GM19239 (cell line): ENCODE results near the gene EHHADH.
A peak's percentile ranks its signal among the peaks of the same experiment; 100 is the strongest.
"Not testable (repeated sequence)": the region's sequence is repeated elsewhere in the genome, so short reads cannot be mapped to it uniquely, and the experiment has no call there.

Experiments used
- DNase-seq: peaks from one replicate; pipeline ENCODE4 v3.0.0; 2011; ENCODE audit warnings: low spot score; ENCODE audit not compliant: insufficient read length
- FAIRE-seq: peaks from 2 replicates; lab custom pipeline; 2011; peaks lifted over from hg19 to GRCh38; lab: Jason Lieb, UNC

The EHHADH gene

GRCh38 chr3:185253645-185254410, at the start of gene EHHADH:
TSS of gene EHHADH (minus strand) at chr3:185254049. CDS start at chr3:185254022, 27 bp downstream.
- FAIRE-seq (peak; percentile 23), DNase-seq (peak; percentile 53)

DNA sequence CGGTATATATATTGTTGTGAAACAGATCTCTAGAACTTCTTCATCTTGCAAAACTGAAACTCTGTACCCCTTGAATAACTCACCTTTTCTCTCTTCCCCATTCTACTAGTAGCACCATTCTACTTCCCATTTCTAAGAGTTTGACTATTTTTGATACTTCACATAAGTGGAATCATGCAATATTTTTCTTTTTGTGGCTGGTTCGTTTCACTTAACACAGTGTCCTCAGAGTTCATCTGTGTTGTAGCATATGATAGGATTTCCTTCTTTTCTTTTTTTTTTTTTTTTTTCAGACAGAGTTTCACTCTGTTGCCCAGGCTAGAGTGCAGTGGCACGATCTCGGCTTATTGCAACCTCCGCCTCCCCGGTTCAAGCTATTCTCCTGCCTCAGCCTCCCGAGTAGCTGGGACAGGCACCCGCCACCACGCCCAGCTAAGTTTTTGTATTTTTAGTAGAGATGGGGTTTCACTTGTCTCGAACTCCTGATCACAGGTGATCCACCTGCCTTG, 46.1 kb upstream of the EHHADH start:
- peak; percentile 75 for FAIRE-seq
- not testable (repeated sequence) for DNase-seq

- FAIRE-seq = no peak
These were observed 44.0 kb upstream of the EHHADH start for GRCh38 chr3:185297867-185298266.

DNA sequence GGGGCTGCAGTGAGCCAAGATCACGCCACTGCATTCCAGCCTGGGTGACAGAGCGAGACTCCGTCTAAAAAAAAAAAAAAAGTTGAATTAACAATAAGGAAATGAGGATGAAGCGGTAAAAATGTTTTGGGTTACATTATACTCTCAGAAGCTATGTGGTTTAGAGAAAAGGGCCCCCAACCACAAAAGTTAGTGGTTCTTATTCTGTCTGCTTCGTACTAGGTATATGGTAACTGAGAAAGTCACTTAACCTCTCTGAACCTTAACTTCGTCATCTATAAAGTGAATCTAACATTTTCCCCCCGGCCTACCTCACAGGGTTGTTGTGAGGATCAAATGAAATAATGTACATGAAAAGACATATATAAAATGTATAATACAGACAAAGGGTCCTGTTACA, 38.4 kb upstream of the EHHADH start:
- no peak for FAIRE-seq
- DNase-seq = no peak

More at GRCh38 chr3:185297867-185298266, 44.0 kb upstream of the EHHADH start:
- no peak for DNase-seq

DNA sequence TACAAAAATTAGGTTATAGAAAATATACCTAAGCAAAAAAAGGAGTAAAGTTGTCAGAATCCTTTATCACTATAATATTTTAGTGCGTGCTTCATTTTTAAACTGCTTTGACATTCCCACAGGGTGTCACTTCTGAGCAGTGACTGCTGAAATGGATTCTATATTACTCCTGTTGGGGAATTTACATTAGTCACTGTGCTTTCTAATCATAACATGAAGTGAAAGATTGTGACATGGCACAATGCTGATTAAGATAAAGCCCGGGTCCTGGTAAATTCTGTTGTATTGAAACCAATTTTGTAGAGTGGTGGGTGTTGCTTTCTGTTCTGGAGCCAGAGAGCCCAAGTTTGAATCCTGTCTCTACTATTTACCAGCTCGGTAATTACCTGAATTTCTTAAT, 36.4 kb upstream of the EHHADH start:
- DNase-seq (no peak), FAIRE-seq (no peak)

DNA sequence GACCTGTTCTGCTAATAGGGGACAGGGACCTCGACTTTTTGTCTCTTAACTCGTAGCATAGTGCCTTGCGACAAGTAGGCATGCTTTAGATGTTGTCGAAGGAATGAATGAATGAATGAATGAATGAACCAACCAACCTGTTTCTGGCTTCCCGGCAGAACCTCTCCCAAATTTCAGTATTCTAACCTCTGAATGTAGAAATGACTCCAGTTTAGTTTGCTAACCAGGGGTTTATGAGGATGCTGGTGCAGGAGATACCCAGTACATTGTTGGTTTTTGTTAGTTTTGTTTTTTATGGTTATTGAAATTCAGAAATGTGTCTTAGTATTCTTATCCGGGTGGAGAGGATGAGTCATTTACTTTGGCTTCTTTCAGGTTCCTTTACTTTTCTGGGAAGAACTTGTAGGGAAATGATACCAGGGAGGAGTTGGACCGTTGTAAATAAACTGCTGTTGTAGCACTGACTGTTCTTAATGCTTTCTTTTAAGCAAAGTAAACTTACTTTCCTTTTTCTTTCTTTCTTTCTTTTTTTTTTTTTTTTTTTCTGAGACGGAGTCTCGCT, 29.6 kb upstream of the EHHADH start:
- FAIRE-seq (no peak), DNase-seq (no peak)

GRCh38 chr3:185282696-185283373, 29.0 kb upstream of the EHHADH start:
- peak; percentile 98 for FAIRE-seq
- peak; percentile 74 for DNase-seq

DNA sequence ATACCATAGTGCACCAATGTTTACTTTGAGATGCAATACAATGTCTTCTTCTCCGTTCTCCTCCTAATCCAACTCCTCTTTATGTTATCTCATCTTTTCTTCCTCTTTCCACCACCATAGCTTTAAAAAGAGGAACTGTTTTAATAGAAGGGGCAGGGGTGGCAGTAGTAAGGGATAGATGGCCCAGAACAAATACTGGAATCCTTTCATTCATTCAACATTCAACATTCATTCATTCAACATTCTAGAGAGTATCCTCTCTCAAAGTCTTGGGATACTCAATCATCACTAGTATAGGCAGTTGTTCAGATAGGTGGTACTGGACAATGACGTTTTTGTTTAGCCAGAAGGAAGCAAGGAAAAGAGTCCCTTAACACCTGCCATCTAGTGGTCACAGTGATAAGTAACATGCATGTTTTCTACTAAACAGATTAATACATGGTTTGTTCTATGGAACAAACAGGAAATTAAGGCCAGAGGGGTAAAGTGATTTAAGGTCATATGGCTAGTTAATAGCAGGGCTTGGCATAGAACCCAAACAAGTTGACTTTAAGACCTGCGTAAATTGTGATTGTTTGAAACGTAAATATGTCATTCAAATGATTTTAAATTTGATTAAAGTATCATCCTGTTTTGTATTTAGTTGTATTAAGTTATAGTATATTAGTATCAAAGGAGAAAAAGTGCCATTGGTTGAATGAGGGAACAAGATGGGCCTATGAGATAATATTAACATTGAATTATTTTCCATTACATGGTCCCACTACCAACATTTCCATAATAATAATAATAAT, 26.9 kb upstream of the EHHADH start:
- FAIRE-seq (peak; percentile 82), DNase-seq (peak; percentile 32)

DNA sequence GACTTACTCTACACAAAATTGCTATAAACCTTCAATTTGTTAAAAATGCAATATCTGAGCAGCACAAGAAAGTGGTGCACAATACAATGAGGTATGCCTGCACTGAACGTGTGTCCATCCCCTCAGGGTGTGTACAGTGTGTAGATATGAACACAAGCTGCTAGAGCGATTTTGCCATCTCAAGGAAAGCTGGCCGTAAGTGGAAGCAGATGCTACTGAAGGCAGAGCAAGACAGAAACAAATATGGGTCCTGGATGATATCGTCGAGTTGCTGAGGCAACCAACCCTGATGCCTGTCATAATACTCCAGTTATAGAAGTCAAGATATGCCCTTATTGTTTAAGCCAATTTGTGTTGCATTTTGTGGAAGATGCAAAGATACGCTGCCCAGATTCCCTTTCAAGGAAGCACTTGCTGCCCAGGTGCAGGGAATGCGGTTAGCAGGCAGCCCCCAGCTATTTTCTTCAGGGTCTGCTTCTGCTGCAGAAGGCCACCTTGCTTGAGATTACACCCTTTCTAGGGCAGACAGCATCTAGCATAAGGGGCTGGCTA, 25.8 kb upstream of the EHHADH start:
- DNase-seq (no peak), FAIRE-seq (no peak)

DNA sequence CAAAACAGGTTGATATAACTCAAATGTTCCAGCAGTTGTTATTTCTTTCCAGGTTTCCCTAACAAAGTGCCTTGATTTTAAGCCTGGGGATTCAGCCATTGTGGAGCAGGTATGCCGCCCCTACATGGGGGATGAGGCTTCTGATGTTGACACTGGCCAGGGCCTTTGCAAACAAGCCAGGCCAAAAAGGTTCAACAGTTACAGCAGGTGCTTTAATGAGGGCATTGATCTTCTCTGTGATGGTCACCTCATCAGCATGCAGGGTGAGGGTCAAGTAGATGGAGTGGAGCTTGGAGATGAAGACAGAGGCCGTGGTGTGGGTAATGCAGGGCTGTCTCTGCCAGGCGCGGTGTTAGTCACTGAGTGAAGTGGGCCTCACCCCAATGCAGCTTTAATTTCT, 22.6 kb upstream of the EHHADH start:
- FAIRE-seq (no peak), DNase-seq (no peak)

- DNase-seq = no peak
- no peak for FAIRE-seq
These were observed 18.2 kb upstream of the EHHADH start for GRCh38 chr3:185272033-185272432.

DNA sequence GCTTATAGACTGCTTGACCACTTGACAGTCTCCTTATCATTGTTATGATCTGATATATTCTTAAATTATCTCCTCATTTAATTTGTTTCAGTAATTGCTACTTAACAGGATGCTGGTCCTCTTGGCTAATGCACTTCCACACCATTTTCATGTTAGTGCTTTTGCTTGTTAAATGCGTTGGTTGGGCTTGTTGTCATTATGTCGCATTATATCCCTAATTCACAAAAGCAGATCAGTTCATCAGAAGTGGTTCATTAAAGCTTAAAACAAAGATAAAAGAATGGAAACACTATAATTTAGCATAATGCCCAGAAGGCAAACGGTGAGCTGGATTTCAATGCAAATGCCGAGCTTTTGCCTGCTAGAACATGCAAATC, 17.1 kb upstream of the EHHADH start:
- FAIRE-seq = no peak

GRCh38 chr3:185270262-185270955, 16.6 kb upstream of the EHHADH start:
- no peak for FAIRE-seq
- peak; percentile 15 for DNase-seq

More for the DNA sequence above, 17.1 kb upstream of the EHHADH start:
- no peak for DNase-seq

- DNase-seq (no peak), FAIRE-seq (no peak)
These were observed 14.5 kb upstream of the EHHADH start for GRCh38 chr3:185268194-185268962.

DNA sequence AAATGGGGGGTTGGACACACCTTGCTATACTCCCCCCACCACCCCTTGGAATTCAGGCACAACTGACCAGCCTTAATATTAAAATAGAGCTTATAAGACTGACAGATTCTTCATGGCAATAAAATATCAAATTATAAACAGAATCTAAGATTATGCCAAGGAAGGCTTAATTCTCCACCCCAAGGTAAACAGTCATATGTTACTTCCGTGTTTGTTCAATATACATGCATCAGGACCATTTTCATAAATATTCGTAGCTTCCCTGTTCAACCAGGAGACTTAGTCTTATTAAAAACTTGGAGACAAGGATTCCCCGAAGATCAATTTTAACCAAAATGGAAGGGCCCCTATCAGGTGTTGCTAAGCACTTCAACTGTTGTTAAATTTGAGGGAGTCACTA, 13.3 kb upstream of the EHHADH start:
- FAIRE-seq = no peak
- DNase-seq = no peak

DNA sequence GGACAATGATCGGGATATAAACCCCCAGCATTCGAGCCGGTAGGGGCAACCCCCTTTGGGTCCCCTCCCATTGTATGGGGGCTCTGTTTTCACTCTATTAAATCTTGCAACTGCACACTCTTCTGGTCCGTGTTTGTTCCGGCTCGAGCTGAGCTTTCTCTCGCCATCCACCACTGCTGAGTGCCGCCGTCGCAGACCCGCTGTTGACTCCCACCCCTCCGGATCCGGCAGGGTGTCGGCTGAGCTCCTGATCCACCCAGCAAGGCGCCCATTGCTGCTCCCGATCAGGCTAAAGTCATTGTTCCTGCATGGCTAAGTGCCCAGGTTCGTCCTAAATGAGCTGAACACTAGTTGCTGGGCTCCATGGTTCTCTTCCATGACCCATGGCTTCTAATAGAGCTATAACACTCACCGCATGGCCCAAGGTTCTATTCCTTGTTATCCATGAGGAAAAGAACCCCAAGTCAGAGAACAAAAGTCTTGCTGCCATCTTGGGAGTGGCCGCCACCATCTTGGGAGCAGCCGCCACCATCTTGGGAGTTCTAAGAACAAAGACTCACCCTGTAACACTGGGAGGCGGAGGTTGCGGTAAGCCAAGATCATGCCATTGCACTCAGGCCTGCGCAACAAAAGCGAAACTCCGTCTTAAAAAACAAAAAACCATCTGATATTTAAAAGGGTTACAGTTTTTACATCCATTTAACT, 11.2 kb upstream of the EHHADH start:
- DNase-seq (no peak), FAIRE-seq (no peak)

DNA sequence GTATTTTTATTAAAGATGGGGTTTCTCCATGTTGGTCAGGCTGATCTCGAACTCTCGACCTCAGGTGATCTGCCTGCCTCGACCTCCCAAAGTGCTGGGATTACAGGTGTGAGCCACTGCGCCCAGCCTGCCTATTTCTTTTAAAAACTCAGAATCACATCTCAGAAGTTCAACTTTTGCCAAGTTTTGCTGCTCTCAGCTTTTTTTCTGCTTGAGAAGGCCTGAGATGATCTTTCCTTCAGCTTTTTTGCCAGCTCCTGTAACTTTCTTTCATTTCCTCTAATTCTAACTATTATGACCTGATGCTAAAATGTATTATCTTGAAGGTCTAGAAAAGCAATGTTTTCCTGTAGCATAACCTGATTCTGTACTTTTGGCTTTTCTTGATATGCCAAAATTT, 9.6 kb upstream of the EHHADH start:
- FAIRE-seq (no peak), DNase-seq (no peak)

DNA sequence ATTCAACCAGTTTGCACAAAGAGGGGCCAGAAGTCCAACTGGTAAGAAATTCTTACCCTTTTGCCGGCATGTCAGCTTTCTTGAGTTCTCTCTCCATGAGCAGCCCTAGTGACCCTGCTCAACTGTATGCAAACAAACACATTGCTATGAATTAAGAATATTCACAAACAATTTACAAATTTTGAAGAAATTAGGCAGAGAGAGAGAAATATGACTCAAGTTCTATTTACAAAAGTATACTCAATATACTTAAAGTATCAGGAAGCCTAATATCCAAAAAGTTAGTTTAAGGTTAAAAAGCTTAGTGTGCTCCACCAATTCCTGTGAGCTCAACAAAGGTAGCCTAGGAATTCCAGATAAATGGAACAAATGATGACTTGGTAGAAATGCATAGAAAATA, 3.5 kb upstream of the EHHADH start:
- no peak for DNase-seq
- no peak for FAIRE-seq
